ENCODE data around the gene CAPN1.
"Not testable (repeated sequence)": the region's sequence is repeated elsewhere in the genome, so short reads cannot be mapped to it uniquely, and the experiment has no call there.

The CAPN1 gene

GRCh38 chr11:65163684-65164083 is 18.0 kb upstream of the CAPN1 start:
- DNase-seq = no peak

DNA sequence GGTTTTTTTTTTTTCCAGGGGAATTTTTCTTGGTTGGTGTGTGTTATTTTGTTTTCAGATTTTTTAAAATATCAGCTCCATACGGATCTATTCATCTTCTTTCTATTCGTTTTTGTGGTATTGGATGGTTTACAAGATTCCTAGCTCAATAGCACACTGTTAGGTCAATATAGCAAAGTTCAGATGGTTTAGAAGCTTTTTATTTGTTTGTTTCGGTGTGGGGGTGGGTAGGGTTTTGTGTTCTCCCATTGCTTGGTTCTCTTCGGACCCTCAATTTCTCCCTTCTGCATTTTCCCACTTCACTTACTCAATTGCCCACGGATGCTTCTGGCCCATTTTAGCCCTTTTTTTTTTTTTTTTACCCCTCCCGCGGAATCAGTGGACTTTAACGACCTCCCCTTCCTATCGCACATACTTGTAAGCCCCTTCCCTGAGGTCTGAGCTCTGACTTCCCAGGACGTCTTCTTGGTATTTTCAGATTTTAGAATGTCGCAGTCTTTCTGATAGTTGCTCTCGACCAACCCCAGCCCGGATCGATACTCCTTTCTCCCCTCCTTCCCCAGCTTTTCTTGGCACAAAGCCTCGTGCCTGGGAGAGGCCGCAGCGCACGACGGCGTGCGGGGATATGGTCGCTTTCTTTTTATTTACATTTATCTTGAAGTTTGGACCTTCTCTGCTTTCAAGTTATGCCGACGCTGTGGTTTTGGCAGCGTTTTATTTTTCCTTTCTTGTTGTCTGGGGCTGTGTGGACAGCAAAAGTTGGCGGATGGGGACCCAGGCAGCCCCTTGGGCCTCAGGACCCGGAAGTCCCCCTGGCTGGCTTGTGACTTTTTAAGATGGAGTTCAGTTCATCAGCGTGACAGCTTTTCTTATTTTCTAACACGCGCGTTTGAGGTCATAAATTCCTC is 16.1 kb upstream of the CAPN1 start:
- DNase-seq = no peak

GRCh38 chr11:65166893-65167292 is 14.8 kb upstream of the CAPN1 start:
- DNase-seq = no peak

GRCh38 chr11:65167656-65168055 is 14.1 kb upstream of the CAPN1 start:
- no peak for DNase-seq

- DNase-seq = peak; percentile 90
Measured at GRCh38 chr11:65169164-65169641, 12.5 kb upstream of the CAPN1 start.

DNA sequence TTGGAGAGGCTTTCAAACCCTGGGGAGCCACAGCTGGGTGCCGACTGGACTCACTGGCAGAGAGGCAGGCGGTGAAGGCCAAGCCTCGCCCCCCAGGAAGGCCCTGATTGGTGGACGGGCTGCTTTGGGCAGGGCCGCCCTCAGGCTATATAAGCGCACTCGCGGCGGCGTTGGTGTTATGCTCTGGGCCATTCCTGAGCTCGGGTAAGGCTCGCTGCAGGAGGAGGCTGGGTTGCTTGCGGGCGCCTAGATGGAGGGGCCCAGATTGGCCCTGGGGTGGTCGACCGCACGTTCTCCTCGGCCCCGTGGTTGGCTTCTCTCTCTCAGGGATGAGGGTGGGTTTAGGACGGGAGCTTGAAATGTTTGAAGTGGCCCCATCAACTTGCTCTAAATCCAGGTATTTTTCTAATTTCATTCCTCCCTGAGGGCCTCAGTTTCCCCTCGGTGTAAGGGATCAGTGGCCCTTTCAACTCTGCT is 11.6 kb upstream of the CAPN1 start, which contains the start of gene SPDYC:
Gene SPDYC (plus strand): TSS at position 176 of the 477 bp plus-strand sequence. CDS start 1,125 bp downstream, outside the sequence.
- DNase-seq = no peak

- no peak for DNase-seq
Measured at GRCh38 chr11:65172600-65172999, 9.1 kb upstream of the CAPN1 start.

DNA sequence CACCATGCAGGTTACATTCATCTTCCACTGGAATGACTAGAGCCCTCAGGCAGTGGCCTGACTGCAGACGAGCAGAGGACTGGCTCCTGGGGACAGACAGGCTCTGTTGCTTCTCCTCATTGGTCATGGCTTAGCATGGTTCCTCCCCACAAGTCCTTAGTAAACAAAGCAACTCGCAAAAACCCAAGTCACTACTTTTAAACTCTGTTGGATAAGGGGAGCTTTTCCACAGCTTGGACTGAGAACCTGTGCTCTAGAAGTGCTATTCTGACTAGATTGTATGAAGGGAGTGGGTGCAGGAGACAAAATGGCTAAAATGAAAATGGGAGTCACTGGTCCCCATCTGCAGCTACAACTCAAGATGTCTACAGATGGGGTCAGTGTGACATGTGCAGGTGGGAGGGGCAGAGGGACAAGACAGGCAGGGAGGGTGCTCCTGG is 7.1 kb upstream of the CAPN1 start:
- not testable (repeated sequence) for DNase-seq

DNA sequence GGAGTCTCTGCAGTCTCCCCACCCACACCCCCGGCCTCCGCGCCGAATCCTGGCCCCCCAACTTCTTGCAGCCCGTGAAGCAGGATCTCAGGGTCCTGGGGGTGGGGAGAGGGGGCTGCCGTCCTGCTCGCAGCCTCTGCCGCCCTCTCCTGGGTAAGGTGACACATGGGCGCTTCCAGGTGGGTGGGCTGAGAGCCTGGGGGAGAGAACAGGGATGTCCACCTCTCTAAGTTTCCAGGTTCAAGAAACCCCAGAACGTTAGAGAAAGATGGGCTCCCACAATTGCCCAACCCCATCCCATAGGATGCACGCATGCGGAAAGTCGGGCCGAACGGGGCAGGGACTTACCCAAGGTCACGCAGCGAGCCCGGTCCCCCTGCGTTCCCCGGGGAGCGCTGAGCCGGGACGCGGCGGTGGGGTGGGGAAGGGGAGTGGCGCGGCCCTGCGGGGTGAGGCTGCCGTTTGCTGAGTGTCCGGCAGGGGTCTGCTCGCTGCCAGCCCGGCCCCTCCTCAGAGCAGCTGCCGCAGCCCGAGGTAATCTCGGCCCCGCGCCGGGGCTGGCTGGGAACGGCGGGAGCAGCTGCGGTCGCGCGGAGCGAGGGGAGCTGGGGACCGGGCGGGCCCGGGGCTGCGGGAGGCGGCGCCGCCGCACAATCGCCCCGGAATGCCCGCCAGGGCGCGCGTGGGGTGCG is 705 bp upstream of the CAPN1 start:
- peak; percentile 85 for DNase-seq

GRCh38 chr11:65182258-65183170 is 786 bp downstream of the CAPN1 start:
- DNase-seq = no peak

DNA sequence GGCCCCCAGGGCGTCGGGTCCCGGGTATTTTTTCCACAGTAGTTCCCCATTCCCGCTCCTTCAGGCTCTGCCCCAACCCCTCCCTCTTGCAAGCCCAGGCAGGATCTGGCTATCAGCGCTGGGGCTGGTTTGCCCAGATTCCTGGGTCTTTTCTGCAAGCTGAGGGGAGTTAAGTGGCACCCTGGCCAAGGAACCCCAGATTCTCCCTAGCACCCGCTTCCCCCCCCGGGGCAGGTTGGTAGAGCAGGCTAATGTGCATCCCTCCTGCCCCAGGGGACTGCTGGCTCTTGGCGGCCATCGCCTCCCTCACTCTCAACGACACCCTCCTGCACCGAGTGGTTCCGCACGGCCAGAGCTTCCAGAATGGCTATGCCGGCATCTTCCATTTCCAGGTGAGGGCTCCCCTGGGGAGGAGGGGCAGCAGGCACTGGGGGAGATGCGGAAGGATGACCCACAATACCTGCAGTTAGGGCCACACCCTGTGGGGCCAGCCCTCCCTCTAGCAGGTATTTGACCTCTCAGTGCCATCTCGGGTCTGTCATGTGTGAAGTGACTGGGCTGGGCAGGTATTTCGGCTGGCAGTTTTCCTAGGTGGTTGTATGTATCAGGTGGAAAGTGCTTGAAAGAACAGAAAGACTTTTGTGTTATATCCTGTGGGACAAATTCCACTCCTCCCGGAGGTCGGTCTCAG is 1.6 kb downstream of the CAPN1 start:
- no peak for DNase-seq

- no peak for DNase-seq
Measured at GRCh38 chr11:65184146-65184545, 2.4 kb downstream of the CAPN1 start.

DNA sequence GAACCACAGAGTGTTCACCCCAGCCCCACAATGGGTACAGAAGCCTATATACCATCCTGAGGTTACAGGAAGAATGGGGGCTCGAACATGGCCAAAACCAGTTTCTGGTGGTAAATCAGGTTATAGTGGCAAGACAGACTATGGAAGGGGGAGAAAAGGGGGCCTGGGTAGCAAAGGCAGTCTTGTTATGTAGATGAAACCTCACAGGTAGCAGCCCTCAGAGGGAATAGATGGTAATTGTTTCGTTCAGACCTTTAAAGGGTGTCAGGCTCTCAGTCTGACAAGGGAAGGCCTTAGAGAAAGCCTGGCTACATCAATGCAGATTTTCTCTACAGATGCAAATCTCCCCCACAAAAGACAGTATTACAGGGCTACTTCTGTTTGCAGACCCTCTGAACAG is 3.4 kb downstream of the CAPN1 start:
- DNase-seq = no peak

GRCh38 chr11:65185869-65186341 is 4.2 kb downstream of the CAPN1 start:
- DNase-seq = no peak

DNA sequence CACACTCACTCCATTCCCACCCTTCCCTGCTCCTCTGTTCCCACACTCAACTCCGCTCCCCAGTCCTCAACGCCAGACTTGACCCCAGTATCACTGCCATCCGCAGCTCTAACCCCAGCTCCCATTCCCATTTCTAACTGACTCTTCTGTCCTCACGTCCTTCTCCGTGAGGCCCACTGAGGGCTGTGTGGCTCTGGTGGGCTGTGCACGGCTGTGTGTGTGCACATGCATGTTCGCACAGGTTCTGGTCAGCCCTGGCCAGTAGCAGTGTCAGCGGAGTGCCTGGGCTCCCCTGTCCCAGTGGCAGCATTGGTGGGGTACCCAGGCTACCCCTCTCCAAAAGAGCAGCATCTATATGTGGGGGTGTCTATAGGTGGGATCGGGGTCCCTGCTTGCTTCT is 5.0 kb downstream of the CAPN1 start:
- no peak for DNase-seq

GRCh38 chr11:65187146-65187675 is 5.5 kb downstream of the CAPN1 start:
- no peak for DNase-seq

GRCh38 chr11:65187971-65188461 is 6.3 kb downstream of the CAPN1 start:
- no peak for DNase-seq

DNA sequence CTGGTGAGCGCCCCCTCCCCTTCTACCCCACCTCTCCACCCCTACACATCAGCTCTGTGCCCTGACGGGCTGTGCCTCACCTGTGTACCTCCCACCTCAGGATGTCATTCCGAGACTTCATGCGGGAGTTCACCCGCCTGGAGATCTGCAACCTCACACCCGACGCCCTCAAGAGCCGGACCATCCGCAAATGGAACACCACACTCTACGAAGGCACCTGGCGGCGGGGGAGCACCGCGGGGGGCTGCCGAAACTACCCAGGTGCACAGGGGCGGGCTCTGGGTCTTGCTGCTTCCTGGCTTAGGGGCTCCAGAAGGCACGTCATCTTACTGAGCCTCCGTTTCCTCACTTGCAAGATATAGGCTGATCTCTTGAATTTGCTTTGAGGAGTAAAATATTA is 6.8 kb downstream of the CAPN1 start:
- DNase-seq = no peak

DNA sequence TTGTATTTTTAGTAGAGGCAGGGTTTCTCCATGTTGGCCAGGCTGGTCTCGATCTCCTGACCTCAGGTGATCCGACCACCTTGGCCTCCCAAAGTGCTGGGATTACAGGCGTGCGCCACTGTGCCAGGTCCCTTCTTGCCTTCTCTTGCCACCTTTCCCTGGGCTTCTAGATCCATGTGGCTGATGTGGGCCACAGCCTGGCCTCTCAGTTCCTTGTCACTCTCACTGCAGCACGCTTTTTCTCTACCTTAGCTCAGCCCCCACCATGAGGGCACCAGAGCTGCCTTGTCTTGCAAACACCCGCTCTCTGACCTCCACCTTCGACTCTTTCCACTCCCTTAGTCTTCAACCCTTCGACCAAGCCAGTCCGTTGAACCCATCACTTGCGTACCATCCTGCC is 7.5 kb downstream of the CAPN1 start:
- no peak for DNase-seq

DNA sequence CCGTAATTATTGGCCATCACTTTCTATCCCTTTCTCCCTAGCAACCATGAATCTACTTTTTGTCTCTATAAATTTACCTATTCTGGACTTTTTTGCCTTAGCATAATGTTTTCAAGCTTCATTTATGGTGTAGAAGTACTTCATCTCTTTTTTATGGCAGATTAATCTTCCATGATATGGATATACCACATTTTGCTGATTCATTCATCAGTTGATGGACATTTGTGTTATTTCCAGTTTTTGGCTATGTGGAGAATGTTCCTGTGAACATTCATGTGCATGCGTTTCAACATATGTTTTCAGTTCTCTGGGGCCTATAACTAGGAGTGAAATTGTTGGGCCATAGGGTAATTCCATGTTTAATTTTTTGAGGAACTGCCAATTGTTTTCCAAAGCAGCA is 12.8 kb downstream of the CAPN1 start:
- no peak for DNase-seq

DNA sequence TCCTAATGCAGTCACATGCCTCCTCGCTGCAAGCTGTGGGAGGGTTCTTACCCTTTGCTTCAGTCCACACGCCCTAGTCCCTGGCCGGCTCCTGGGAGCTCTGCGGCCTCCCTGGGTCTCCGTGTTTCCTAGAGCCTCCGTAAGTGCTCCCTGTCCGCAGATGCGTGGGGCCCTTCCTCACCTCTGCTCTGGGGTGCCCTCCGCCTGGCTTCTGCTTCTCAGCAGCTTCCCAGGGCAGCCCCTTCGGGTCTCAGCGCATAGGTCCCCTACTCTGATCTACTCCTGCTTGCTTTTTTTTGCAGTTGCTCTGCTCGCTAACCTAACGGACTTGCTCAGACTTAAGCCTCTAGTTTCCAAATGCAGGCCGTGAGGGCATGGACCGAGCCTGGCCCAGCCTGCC is 22.4 kb downstream of the CAPN1 start:
- no peak for DNase-seq
